Retina (tissue), 1 donor: Measurements from ENCODE around the gene HEXB.
A peak's percentile ranks its signal among the peaks of the same experiment; 100 is the strongest.
"Not testable (repeated sequence)": the region's sequence is repeated elsewhere in the genome, so short reads cannot be mapped to it uniquely, and the experiment has no call there.

Experiments
- DNase-seq: peaks from one replicate; pipeline ENCODE4 v3.0.0-alpha.2; 2016

The HEXB gene

GRCh38 chr5:74660140-74660539, 24.9 kb upstream of the HEXB start:
- no peak for DNase-seq

GRCh38 chr5:74660873-74661272, 24.2 kb upstream of the HEXB start:
- DNase-seq = no peak

GRCh38 chr5:74664551-74664950, 20.5 kb upstream of the HEXB start:
- DNase-seq = no peak

- DNase-seq = no peak
Measured at GRCh38 chr5:74665273-74665672, 19.8 kb upstream of the HEXB start.

GRCh38 chr5:74665816-74666215, 19.2 kb upstream of the HEXB start:
- no peak for DNase-seq

GRCh38 chr5:74667396-74667795, 17.6 kb upstream of the HEXB start:
- no peak for DNase-seq

GRCh38 chr5:74669821-74670220, 15.2 kb upstream of the HEXB start:
- no peak for DNase-seq

- no peak for DNase-seq
Measured at GRCh38 chr5:74670396-74671038, 14.5 kb upstream of the HEXB start.

- DNase-seq = no peak
Measured at GRCh38 chr5:74672215-74672877, 12.7 kb upstream of the HEXB start.

GRCh38 chr5:74673011-74673790, 11.8 kb upstream of the HEXB start:
- peak; percentile 28 for DNase-seq

- DNase-seq = not testable (repeated sequence)
Measured at GRCh38 chr5:74676466-74676865, 8.6 kb upstream of the HEXB start.

- not testable (repeated sequence) for DNase-seq
Measured at GRCh38 chr5:74678123-74678522, 6.9 kb upstream of the HEXB start.

- not testable (repeated sequence) for DNase-seq
Measured at GRCh38 chr5:74679300-74679699, 5.7 kb upstream of the HEXB start.

- DNase-seq = no peak
Measured at GRCh38 chr5:74679966-74680365, 5.1 kb upstream of the HEXB start.

GRCh38 chr5:74685979-74686631, 1.1 kb downstream of the HEXB start:
- DNase-seq = peak; percentile 26

- no peak for DNase-seq
Measured at GRCh38 chr5:74686962-74687751, 2.1 kb downstream of the HEXB start.

GRCh38 chr5:74693191-74693590, 8.2 kb downstream of the HEXB start:
- no peak for DNase-seq

- DNase-seq = no peak
Measured at GRCh38 chr5:74717596-74717995, 32.6 kb downstream of the HEXB start.

- DNase-seq = no peak
Measured at GRCh38 chr5:74722271-74722670, 37.2 kb downstream of the HEXB start.

- DNase-seq = no peak
Measured at GRCh38 chr5:74725331-74725730, 40.3 kb downstream of the HEXB start.

GRCh38 chr5:74736759-74737158, 51.7 kb downstream of the HEXB start:
- DNase-seq = no peak

- no peak for DNase-seq
Measured at GRCh38 chr5:74738406-74738805, 53.4 kb downstream of the HEXB start.

GRCh38 chr5:74748742-74749141, 63.7 kb downstream of the HEXB start:
- DNase-seq = not testable (repeated sequence)
